22Rv1 (cell line): ENCODE results near the gene SLC6A5.

ENCODE experiments used
- H3K27ac ChIP-seq: fragments of 450-650 bp; 2 replicates; pipeline ENCODE4 v1.5.1; 2017
- ZFX ChIP-seq: fragments of 450-650 bp; IDR thresholded peaks from 2 replicates; pipeline ENCODE4 v1.6.1; 2017; ENCODE audit warnings: antibody characterized with exemption, borderline replicate concordance
- TF ChIP-seq, protein P1 (sequence below): fragments of 450-650 bp; IDR thresholded peaks from 2 replicates; pipeline ENCODE4 v1.5.1; 2017; ENCODE audit warnings: mild to moderate bottlenecking

The SLC6A5 gene

DNA sequence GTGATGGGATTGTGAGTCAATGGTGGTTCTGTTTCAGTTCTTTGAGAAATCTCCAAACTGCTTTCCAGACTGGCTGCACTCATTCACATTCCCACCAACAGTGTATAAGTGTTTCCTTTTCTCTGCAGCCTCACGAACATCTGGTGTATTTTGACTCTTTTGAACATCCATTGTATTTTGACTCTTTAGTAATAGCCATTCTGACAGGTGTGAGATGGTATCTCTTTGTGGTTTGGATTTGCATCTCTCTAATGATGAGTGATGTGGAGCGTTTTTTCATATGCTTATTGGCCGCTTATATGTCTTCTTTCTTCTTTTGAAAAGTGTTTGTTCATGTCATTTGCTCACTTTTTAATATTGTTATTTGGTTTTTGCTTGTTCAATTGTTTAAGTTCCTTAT is 89.4 kb downstream of the SLC6A5 start:
- TF ChIP-seq, protein P1, sequence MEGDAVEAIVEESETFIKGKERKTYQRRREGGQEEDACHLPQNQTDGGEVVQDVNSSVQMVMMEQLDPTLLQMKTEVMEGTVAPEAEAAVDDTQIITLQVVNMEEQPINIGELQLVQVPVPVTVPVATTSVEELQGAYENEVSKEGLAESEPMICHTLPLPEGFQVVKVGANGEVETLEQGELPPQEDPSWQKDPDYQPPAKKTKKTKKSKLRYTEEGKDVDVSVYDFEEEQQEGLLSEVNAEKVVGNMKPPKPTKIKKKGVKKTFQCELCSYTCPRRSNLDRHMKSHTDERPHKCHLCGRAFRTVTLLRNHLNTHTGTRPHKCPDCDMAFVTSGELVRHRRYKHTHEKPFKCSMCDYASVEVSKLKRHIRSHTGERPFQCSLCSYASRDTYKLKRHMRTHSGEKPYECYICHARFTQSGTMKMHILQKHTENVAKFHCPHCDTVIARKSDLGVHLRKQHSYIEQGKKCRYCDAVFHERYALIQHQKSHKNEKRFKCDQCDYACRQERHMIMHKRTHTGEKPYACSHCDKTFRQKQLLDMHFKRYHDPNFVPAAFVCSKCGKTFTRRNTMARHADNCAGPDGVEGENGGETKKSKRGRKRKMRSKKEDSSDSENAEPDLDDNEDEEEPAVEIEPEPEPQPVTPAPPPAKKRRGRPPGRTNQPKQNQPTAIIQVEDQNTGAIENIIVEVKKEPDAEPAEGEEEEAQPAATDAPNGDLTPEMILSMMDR = no peak
- TF ChIP-seq ZFX = no peak
- H3K27ac ChIP-seq = no peak overlapping the region

DNA sequence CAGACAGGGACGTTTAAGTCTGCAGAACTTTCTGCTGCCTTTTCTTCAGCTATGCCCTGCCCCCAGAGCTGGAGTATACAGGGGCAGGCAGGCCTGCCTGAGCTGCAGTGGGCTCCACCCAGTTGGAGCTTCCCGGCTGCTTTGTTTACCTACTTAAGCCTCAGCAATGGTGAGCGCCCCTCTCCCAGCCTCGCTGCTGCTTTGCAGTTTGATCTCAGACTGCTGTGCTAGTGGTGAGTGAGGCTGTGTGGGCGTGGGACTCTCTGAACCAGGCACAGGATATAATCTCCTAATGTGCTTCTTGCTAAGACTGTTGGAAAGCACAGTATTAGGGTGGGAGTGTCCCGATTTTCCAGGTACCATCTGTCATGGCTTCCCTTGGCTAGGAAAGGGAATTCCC is 108.5 kb downstream of the SLC6A5 start:
- H3K27ac ChIP-seq = no peak overlapping the region
- TF ChIP-seq, protein P1 = no peak
- no peak for TF ChIP-seq ZFX
